ENCODE measurements around the gene TBCE.

Gene TBCE

GRCh38 chr1:235367000-235367908 lies at the start of gene TBCE:
TSS of gene TBCE (plus strand) at chr1:235367427. CDS start at chr1:235380050, 12,623 bp downstream.
- DNase-seq, result peak; percentile 86 to 87

GRCh38 chr1:235319255-235319654 lies 48.0 kb upstream of the TBCE start:
- DNase-seq, result no peak

GRCh38 chr1:235320521-235321179 lies 46.6 kb upstream of the TBCE start:
- DNase-seq, result no peak

GRCh38 chr1:235324296-235324695 lies 42.9 kb upstream of the TBCE start:
- DNase-seq, result no peak

- DNase-seq, result no peak
These were observed 42.1 kb upstream of the TBCE start for GRCh38 chr1:235325139-235325538.

GRCh38 chr1:235325854-235326253 lies 41.4 kb upstream of the TBCE start:
- no peak for DNase-seq

GRCh38 chr1:235326719-235327558 lies 40.3 kb upstream of the TBCE start:
- peak; percentile 68 to 75 for DNase-seq

GRCh38 chr1:235327559-235328270 lies 39.5 kb upstream of the TBCE start, which contains the start of gene ARID4B:
TSS of gene ARID4B (minus strand) at chr1:235328179. CDS start at chr1:235326919, 1,260 bp downstream.
- DNase-seq, result no peak

- peak; percentile 99 to 100 for DNase-seq
These were observed 38.7 kb upstream of the TBCE start, which contains the start of gene GGPS1 for GRCh38 chr1:235328271-235329138. TSS of gene GGPS1 (plus strand) at chr1:235328570. CDS start at chr1:235335265, 6,695 bp downstream.

- DNase-seq, result peak; percentile 62 to 70
These were observed 37.9 kb upstream of the TBCE start for GRCh38 chr1:235329139-235329902.

GRCh38 chr1:235330918-235331285 lies 36.3 kb upstream of the TBCE start:
- no peak for DNase-seq

GRCh38 chr1:235331401-235331800 lies 35.8 kb upstream of the TBCE start:
- DNase-seq, result no peak

GRCh38 chr1:235336903-235337302 lies 30.3 kb upstream of the TBCE start:
- DNase-seq, result peak in 1 of 2 donors; percentile 63

GRCh38 chr1:235339746-235340145 lies 27.5 kb upstream of the TBCE start:
- DNase-seq, result no peak

GRCh38 chr1:235341334-235341733 lies 25.9 kb upstream of the TBCE start:
- no peak for DNase-seq

GRCh38 chr1:235342039-235342438 lies 25.2 kb upstream of the TBCE start:
- no peak for DNase-seq

- no peak for DNase-seq
These were observed 24.8 kb upstream of the TBCE start for GRCh38 chr1:235342471-235342870.

GRCh38 chr1:235343726-235344125 lies 23.5 kb upstream of the TBCE start:
- DNase-seq, result no peak

- no peak for DNase-seq
These were observed 15.8 kb upstream of the TBCE start for GRCh38 chr1:235351441-235351840.

GRCh38 chr1:235351898-235352297 lies 15.3 kb upstream of the TBCE start:
- no peak for DNase-seq
